ENCODE results near the gene CRKL. TPM values are rescaled to one million over a fixed set of nuclear protein-coding genes. Genes with fewer than 3 reads are reported as not detected.
"Not testable (repeated sequence)": the region's sequence is repeated elsewhere in the genome, so short reads cannot be mapped to it uniquely, and the experiment has no call there.

CRKL gene
- total RNA-seq, 1 experiment from 2014 or later = 69.9 TPM

DNA sequence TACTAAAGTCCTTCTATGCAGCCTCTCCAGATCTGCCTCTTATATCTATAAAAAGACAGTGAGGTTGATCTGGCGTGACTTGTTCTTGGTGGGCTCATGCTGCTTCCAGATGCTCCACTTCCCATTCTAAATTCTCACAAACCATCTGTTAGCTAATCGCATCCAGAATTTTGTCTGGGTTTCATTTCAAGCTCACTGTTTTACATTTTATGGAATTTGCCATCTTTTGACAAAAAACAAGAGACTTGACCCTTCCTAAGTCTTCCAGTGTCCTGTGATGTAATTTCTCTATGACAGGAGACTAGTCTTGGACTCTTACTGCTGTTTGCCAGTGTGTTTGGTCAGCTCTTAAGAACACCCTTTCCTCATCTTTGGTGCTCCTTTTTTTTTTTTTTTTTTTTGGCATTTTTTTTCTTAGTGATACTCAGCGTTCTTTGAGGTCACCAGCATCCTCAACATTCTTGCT lies 23.0 kb downstream of the CRKL start:
- Mint-ChIP-seq H3K27ac (ENCODE audit: unreplicated experiment) (peak overlapping the region; percentile 4), H3K4me1 (ENCODE audit: low read depth, unreplicated experiment) (peaks cover 52% of the 10 kb centered on the region), H3K27me3 (ENCODE audit: unreplicated experiment) (no peaks in the 10 kb centered on the region), H3K36me3 (ENCODE audit: insufficient read depth, unreplicated experiment) (peaks cover 41% of the 10 kb centered on the region), H3K9me3 (ENCODE audit: low read depth, unreplicated experiment) (no peaks in the 10 kb centered on the region), H3K4me3 (ENCODE audit: low read depth, unreplicated experiment) (no peak overlapping the region)
- intact Hi-C loops (cut with micrococcal nuclease; ENCODE audit: unreplicated experiment) = no loop called here
- CTCF ChIA-PET = interaction anchor here (0.6 to 0.7 kb wide), 3 partner anchors 12 to 34 kb away, joined by 3 read pairs; no protein-coding TSS in a partner anchor
- no TSS peak for BruUV-seq (replicated peaks)
- no peak for DNase-seq
- TF ChIP-seq, protein P1, sequence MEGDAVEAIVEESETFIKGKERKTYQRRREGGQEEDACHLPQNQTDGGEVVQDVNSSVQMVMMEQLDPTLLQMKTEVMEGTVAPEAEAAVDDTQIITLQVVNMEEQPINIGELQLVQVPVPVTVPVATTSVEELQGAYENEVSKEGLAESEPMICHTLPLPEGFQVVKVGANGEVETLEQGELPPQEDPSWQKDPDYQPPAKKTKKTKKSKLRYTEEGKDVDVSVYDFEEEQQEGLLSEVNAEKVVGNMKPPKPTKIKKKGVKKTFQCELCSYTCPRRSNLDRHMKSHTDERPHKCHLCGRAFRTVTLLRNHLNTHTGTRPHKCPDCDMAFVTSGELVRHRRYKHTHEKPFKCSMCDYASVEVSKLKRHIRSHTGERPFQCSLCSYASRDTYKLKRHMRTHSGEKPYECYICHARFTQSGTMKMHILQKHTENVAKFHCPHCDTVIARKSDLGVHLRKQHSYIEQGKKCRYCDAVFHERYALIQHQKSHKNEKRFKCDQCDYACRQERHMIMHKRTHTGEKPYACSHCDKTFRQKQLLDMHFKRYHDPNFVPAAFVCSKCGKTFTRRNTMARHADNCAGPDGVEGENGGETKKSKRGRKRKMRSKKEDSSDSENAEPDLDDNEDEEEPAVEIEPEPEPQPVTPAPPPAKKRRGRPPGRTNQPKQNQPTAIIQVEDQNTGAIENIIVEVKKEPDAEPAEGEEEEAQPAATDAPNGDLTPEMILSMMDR (IDR thresholded peaks at IDR 0.05; ENCODE audit: unreplicated experiment) = no peak

DNA sequence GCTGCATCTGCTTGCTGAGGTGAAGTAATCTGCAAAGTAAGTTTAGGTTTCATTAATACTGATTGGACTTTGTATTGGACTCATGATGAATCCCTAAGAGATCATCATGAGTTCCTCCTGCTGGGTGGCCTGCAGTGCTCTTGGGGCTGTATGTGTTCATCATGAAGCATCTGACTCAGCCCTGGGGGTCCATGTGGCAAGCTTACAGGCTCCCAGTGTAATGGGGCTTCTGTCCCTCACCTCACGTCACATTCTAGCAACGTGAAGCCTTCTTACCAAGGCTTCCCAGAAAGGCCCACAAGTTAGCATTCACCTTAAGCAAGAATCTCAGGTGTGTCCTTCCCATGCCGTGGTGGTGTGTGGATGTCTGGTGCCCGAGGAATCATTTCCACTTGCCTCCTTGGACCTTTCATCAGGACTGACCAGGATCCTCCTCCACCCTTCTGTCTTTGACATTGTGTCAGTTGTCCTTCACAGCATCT lies 23.7 kb downstream of the CRKL start:
- no TSS peak for BruUV-seq (replicated peaks)
- H3K36me3 Mint-ChIP-seq (ENCODE audit: insufficient read depth, unreplicated experiment) = peaks cover 37% of the 10 kb centered on the region
- H3K4me1 Mint-ChIP-seq (ENCODE audit: low read depth, unreplicated experiment) = peaks cover 59% of the 10 kb centered on the region
- no peak for DNase-seq
- no peaks in the 10 kb centered on the region for H3K9me3 Mint-ChIP-seq (ENCODE audit: low read depth, unreplicated experiment)
- CTCF ChIA-PET = interaction anchor here (0.6 kb wide), 1 partner anchor 12 kb away, joined by 4 read pairs; no protein-coding TSS in a partner anchor
- no peaks in the 10 kb centered on the region for H3K27me3 Mint-ChIP-seq (ENCODE audit: unreplicated experiment)
- intact Hi-C loops (cut with micrococcal nuclease; ENCODE audit: unreplicated experiment) = no loop called here
- TF ChIP-seq, protein P1 (IDR thresholded peaks at IDR 0.05; ENCODE audit: unreplicated experiment) = no peak
- no peak overlapping the region for H3K4me3 Mint-ChIP-seq (ENCODE audit: low read depth, unreplicated experiment)
- H3K27ac Mint-ChIP-seq (ENCODE audit: unreplicated experiment) = peak overlapping the region; percentile 4

DNA sequence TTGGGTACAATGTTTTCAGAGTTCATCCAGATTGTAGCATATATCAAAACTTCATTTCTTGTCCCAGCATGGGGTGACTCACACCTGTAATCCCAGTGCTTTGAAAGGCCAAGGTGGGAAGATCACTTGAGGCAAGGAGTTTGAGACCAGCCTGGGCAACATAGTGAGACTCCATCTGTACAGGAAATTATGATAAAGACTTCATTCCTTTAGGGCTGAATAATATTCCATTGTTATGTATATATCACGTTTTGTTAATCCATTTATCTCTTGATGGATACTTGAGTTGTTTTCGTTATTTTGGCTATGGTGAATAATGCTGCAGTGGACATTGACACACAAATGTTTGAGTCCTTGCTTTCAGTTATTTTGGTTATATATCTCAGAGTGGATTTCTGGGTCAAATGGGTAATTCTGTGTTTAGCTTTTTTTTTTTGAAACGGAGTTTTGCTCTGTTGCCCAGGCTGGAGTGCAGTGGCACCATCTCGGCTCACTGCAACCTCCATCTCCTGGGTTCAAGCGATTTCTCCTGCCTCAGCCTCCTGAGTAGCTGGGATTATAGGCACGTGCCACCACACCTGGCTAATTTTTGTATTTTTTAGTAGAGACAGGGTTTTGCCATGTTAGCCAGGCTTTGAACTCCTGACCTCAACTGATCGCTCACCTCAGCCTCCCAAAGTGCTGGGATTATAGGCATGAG lies 25.1 kb downstream of the CRKL start:
- H3K27me3 Mint-ChIP-seq (ENCODE audit: unreplicated experiment); BruUV-seq (replicated peaks); DNase-seq; H3K4me3 Mint-ChIP-seq (ENCODE audit: low read depth, unreplicated experiment); H3K27ac Mint-ChIP-seq (ENCODE audit: unreplicated experiment); H3K9me3 Mint-ChIP-seq (ENCODE audit: low read depth, unreplicated experiment); intact Hi-C loops (cut with micrococcal nuclease; ENCODE audit: unreplicated experiment); CTCF ChIA-PET: not testable (repeated sequence)
- peaks cover 43% of the 10 kb centered on the region for H3K36me3 Mint-ChIP-seq (ENCODE audit: insufficient read depth, unreplicated experiment)
- peaks cover 65% of the 10 kb centered on the region for H3K4me1 Mint-ChIP-seq (ENCODE audit: low read depth, unreplicated experiment)

GRCh38 chr22:20943104-20943933 lies 26.1 kb downstream of the CRKL start:
- Mint-ChIP-seq H3K9me3 (ENCODE audit: low read depth, unreplicated experiment) (no peaks in the 10 kb centered on the region), H3K4me1 (ENCODE audit: low read depth, unreplicated experiment) (peaks cover 56% of the 10 kb centered on the region), H3K36me3 (ENCODE audit: insufficient read depth, unreplicated experiment) (peaks cover 40% of the 10 kb centered on the region), H3K27me3 (ENCODE audit: unreplicated experiment) (no peaks in the 10 kb centered on the region), H3K27ac (ENCODE audit: unreplicated experiment) (no peak overlapping the region), H3K4me3 (ENCODE audit: low read depth, unreplicated experiment) (no peak overlapping the region)
- CTCF ChIA-PET = interaction anchor here (0.6 kb wide), 2 partner anchors 13 to 22 kb away, joined by 3 read pairs; no protein-coding TSS in a partner anchor
- no TSS peak for BruUV-seq (replicated peaks)
- DNase-seq = no peak
- TF ChIP-seq, protein P1 (IDR thresholded peaks at IDR 0.05; ENCODE audit: unreplicated experiment) = no peak
- intact Hi-C loops (cut with micrococcal nuclease; ENCODE audit: unreplicated experiment) = no loop called here
